Measurements from ENCODE around the gene DHTKD1.

- TF ChIP-seq CTCF (IDR thresholded peaks at IDR 0.05; ENCODE audit: low read length), result no peak
- TF ChIP-seq EZH2 (IDR thresholded peaks at IDR 0.05; ENCODE audit: borderline replicate concordance, low read length), result no peak
These were observed 89.4 kb downstream of the DHTKD1 start for GRCh38 chr10:12158111-12158510.

Data from OCI-LY1 (cell line).